HUES48 (cell line): ENCODE measurements around the gene CNOT8.
"Not testable (repeated sequence)": the region's sequence is repeated elsewhere in the genome, so short reads cannot be mapped to it uniquely, and the experiment has no call there.

Experiments used
- H3K27ac ChIP-seq: one replicate; pipeline ENCODE4 v1.7.0; 2013; ENCODE audit warnings: low read depth, low read length, inconsistent platforms
- H3K27me3 ChIP-seq: 2 replicates; pipeline ENCODE4 v1.6.1; 2013; ENCODE audit warnings: mild to moderate bottlenecking, low read length; ENCODE audit not compliant: control insufficient read depth, insufficient read depth
- H3K36me3 ChIP-seq: 2 replicates; pipeline ENCODE4 v1.6.1; 2013; ENCODE audit warnings: low read length; ENCODE audit not compliant: control insufficient read depth, insufficient read depth
- H3K4me1 ChIP-seq: 2 replicates; pipeline ENCODE4 v1.6.1; 2013; ENCODE audit warnings: mild to moderate bottlenecking, low read length; ENCODE audit not compliant: control insufficient read depth, insufficient read depth
- H3K4me3 ChIP-seq: 2 replicates; pipeline ENCODE4 v1.5.1; 2013; ENCODE audit warnings: mild to moderate bottlenecking, low read depth, low read length
- H3K9ac ChIP-seq: 2 replicates; pipeline ENCODE4 v1.6.1; 2013; ENCODE audit warnings: mild to moderate bottlenecking, low read depth, low read length, moderate library complexity
- H3K9me3 ChIP-seq: 2 replicates; pipeline ENCODE4 v1.6.1; 2013; ENCODE audit warnings: low read length; ENCODE audit not compliant: control insufficient read depth, insufficient read depth

Gene CNOT8

GRCh38 chr5:154819546-154819945, 38.9 kb upstream of the CNOT8 start:
- no peaks in the 10 kb centered on the region for H3K4me1 ChIP-seq
- H3K27ac ChIP-seq: no peak overlapping the region
- no peaks in the 10 kb centered on the region for H3K27me3 ChIP-seq
- H3K4me3 ChIP-seq: no peak overlapping the region
- H3K9me3 ChIP-seq: no peaks in the 10 kb centered on the region
- H3K9ac ChIP-seq: no peak overlapping the region
- H3K36me3 ChIP-seq: peaks cover 83% of the 10 kb centered on the region

DNA sequence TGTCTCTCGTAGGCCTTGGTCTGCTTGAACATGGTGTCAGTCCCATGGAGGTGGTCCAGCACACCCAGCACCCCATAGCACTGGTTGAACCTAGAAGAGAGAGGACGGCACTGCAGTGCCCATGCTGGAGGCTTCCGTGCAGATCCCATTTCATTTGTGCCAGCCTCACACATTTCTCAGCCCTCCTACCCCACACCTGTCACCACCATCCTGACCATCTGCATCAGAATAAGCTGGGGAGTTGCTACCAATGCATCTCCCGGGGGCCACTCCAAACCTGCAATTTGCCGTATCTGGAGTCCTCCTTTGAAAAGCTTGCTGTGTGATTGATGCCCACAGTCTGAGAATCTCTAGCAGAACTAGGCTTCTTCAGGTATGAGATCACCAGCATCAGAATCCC, 38.0 kb upstream of the CNOT8 start:
- H3K27ac ChIP-seq: no peak overlapping the region
- H3K4me1 ChIP-seq: no peaks in the 10 kb centered on the region
- peaks cover 74% of the 10 kb centered on the region for H3K36me3 ChIP-seq
- H3K27me3 ChIP-seq: no peaks in the 10 kb centered on the region
- H3K9ac ChIP-seq: no peak overlapping the region
- no peak overlapping the region for H3K4me3 ChIP-seq
- H3K9me3 ChIP-seq: no peaks in the 10 kb centered on the region

DNA sequence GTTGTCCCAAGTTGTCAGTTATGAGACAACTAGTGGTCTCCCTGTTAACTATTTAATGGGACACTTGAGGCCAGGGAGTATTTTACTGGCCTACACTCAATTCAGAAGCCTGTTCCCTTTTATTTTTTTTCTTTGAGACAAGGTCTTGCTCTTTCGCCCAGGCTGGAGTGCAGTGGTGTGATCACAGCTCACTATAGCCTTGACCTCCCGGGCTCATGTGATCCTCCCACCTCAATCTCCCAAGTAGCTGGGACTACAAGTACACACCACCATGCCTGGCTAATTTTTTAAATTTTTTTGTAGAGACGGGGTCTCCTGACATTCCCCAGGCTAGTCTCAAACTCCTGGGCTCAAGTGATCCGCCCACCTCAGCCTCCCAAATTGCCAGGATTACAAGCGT, 35.5 kb upstream of the CNOT8 start:
- not testable (repeated sequence) for H3K9ac ChIP-seq, H3K9me3 ChIP-seq, H3K27me3 ChIP-seq, H3K4me1 ChIP-seq, H3K4me3 ChIP-seq, H3K27ac ChIP-seq
- H3K36me3 ChIP-seq: peaks cover 49% of the 10 kb centered on the region

- H3K9ac ChIP-seq: no peak overlapping the region
- H3K27ac ChIP-seq: no peak overlapping the region
- H3K4me1 ChIP-seq: no peaks in the 10 kb centered on the region
- peaks cover 47% of the 10 kb centered on the region for H3K36me3 ChIP-seq
- H3K27me3 ChIP-seq: no peaks in the 10 kb centered on the region
- no peak overlapping the region for H3K4me3 ChIP-seq
- no peaks in the 10 kb centered on the region for H3K9me3 ChIP-seq
Observed at GRCh38 chr5:154823605-154824004, 34.8 kb upstream of the CNOT8 start.

DNA sequence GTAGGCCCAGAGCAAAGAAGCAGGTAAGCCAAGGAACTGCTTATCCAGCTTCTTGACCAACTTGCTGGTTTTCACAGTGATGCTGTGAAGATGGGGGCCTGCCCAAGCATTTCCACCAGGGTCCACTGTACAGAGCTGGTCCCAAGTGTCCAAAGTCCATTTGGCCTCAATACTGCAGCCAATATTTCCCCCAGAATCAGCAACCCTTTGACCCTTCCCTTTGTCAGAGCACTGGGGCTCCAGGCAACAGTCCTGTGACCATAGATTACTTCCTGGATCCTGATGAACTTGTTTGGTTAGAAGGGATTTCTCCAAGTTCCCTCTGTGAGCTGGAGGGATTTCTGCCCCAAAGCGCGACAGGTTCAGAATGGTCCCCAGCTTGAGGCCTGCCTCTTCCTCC, 34.4 kb upstream of the CNOT8 start:
- no peaks in the 10 kb centered on the region for H3K4me1 ChIP-seq
- no peak overlapping the region for H3K4me3 ChIP-seq
- no peaks in the 10 kb centered on the region for H3K27me3 ChIP-seq
- H3K36me3 ChIP-seq: peaks cover 43% of the 10 kb centered on the region
- no peak overlapping the region for H3K27ac ChIP-seq
- H3K9me3 ChIP-seq: no peaks in the 10 kb centered on the region
- no peak overlapping the region for H3K9ac ChIP-seq

- H3K27ac ChIP-seq: no peak overlapping the region
- no peaks in the 10 kb centered on the region for H3K27me3 ChIP-seq
- no peaks in the 10 kb centered on the region for H3K4me1 ChIP-seq
- no peaks in the 10 kb centered on the region for H3K9me3 ChIP-seq
- no peak overlapping the region for H3K9ac ChIP-seq
- no peak overlapping the region for H3K4me3 ChIP-seq
- peaks cover 44% of the 10 kb centered on the region for H3K36me3 ChIP-seq
Observed at GRCh38 chr5:154829181-154829588, 29.2 kb upstream of the CNOT8 start.

- H3K27ac ChIP-seq: no peak overlapping the region
Observed at GRCh38 chr5:154829589-154830218, 28.7 kb upstream of the CNOT8 start.

DNA sequence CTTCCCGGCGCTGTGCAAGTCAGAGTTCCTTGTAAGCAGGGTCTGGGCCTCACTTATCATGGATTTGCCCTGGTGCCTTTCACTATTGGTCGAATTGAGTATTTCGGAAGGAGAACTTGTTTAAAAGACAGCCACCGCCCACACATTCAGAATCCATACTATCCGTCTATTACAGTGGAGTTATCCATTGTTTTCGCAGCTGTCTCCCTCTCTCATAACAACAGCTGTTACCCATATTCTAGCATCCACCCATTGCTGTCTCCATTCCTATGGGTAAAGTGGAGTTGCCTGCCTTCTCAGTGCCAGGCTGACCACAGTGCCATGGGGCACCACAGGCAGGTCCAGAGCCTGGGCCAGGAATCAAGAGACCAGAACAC, 28.2 kb upstream of the CNOT8 start:
- no peaks in the 10 kb centered on the region for H3K4me1 ChIP-seq
- no peak overlapping the region for H3K9ac ChIP-seq
- H3K36me3 ChIP-seq: peaks cover 43% of the 10 kb centered on the region
- H3K27me3 ChIP-seq: no peaks in the 10 kb centered on the region
- no peak overlapping the region for H3K27ac ChIP-seq
- no peak overlapping the region for H3K4me3 ChIP-seq
- H3K9me3 ChIP-seq: no peaks in the 10 kb centered on the region

More at GRCh38 chr5:154829589-154830218, 28.7 kb upstream of the CNOT8 start:
- H3K9ac ChIP-seq: no peak overlapping the region
- H3K4me3 ChIP-seq: no peak overlapping the region
- no peaks in the 10 kb centered on the region for H3K27me3 ChIP-seq
- peaks cover 43% of the 10 kb centered on the region for H3K36me3 ChIP-seq
- no peaks in the 10 kb centered on the region for H3K4me1 ChIP-seq
- no peaks in the 10 kb centered on the region for H3K9me3 ChIP-seq

GRCh38 chr5:154830596-154830995, 27.8 kb upstream of the CNOT8 start:
- no peaks in the 10 kb centered on the region for H3K9me3 ChIP-seq
- H3K4me3 ChIP-seq: no peak overlapping the region
- H3K27me3 ChIP-seq: no peaks in the 10 kb centered on the region
- no peak overlapping the region for H3K27ac ChIP-seq
- no peak overlapping the region for H3K9ac ChIP-seq
- peaks cover 43% of the 10 kb centered on the region for H3K36me3 ChIP-seq
- H3K4me1 ChIP-seq: no peaks in the 10 kb centered on the region

- no peak overlapping the region for H3K4me3 ChIP-seq
- H3K27ac ChIP-seq: no peak overlapping the region
- no peak overlapping the region for H3K9ac ChIP-seq
- no peaks in the 10 kb centered on the region for H3K4me1 ChIP-seq
- no peaks in the 10 kb centered on the region for H3K27me3 ChIP-seq
- H3K36me3 ChIP-seq: peaks cover 43% of the 10 kb centered on the region
- H3K9me3 ChIP-seq: no peaks in the 10 kb centered on the region
Observed at GRCh38 chr5:154831451-154831850, 27.0 kb upstream of the CNOT8 start.

DNA sequence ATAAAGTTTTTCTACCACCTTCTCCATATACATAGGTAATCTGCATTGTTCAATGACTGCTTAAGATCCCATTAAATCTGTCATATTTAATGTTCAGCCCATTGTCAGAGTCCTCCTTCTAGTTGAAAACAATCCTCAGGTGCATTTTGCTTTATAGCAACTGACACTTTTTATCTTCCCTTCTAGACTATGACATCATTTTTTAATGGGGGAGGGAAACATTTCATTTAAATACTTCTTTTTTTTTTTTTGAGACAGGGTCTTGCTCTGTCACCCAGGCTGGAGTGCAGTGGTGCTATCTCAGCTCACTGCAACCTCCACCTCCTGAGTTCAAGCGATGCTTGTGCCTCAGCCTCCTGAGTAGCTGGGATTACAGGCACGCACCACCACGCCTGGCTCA, 25.6 kb upstream of the CNOT8 start:
- H3K4me1 ChIP-seq, H3K9ac ChIP-seq, H3K9me3 ChIP-seq, H3K4me3 ChIP-seq, H3K27ac ChIP-seq, H3K27me3 ChIP-seq: not testable (repeated sequence)
- H3K36me3 ChIP-seq: peaks cover 47% of the 10 kb centered on the region

DNA sequence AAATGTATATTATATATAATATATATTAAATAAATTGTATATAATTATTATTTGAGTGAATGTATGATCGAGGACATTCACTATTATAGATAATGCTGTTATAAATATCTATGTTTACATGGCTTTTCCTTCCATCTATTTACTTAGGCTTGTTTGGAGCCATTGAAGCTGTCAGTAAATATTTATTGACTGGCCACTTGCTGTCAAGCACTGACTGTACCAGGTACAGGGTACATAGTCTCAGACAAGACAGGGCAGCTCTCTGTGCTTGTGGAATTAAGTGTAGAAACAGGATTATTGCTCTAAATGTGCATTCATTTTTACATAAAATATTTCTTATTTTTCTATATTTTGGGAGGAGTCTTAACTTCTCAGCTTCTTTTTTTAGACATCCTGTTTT, 24.4 kb upstream of the CNOT8 start:
- no peak overlapping the region for H3K9ac ChIP-seq
- H3K27me3 ChIP-seq: no peaks in the 10 kb centered on the region
- H3K9me3 ChIP-seq: no peaks in the 10 kb centered on the region
- peaks cover 42% of the 10 kb centered on the region for H3K36me3 ChIP-seq
- no peak overlapping the region for H3K27ac ChIP-seq
- no peak overlapping the region for H3K4me3 ChIP-seq
- H3K4me1 ChIP-seq: no peaks in the 10 kb centered on the region
